Chondrocyte (in vitro differentiated cells): ENCODE results near the gene GGT6. TPM values are rescaled to one million over a fixed set of nuclear protein-coding genes. Genes with fewer than 3 reads are reported as not detected.

Source experiments
- DNase-seq: peaks from one replicate; pipeline ENCODE4 v3.0.0; 2021; ENCODE audit warnings: mixed read lengths, low spot score
- H3K27ac Mint-ChIP-seq: one replicate; pipeline ENCODE4 v1.8.0; 2021; ENCODE audit warnings: mild to moderate bottlenecking, moderate library complexity, mixed read lengths; ENCODE audit not compliant: unreplicated experiment
- H3K27me3 Mint-ChIP-seq: 2 replicates; pipeline ENCODE4 v1.8.0; 2021; ENCODE audit warnings: low read depth, mixed read lengths
- H3K36me3 Mint-ChIP-seq: 2 replicates; pipeline ENCODE4 v1.8.0; 2021; ENCODE audit warnings: low read depth, mixed read lengths
- H3K4me1 Mint-ChIP-seq: 2 replicates; pipeline ENCODE4 v1.8.0; 2021; ENCODE audit warnings: low read depth, mild to moderate bottlenecking, mixed read lengths
- H3K4me3 Mint-ChIP-seq: one replicate; pipeline ENCODE4 v1.8.0; 2021; ENCODE audit warnings: mild to moderate bottlenecking, moderate library complexity, mixed read lengths; ENCODE audit not compliant: unreplicated experiment
- H3K9me3 Mint-ChIP-seq: 2 replicates; pipeline ENCODE4 v1.8.0; 2021; ENCODE audit warnings: low read depth, mixed read lengths
- total RNA-seq: library from RNA; stranded (reverse); gene quantifications from 3 replicates; pipeline ENCODE4 v1.2.1, GENCODE V29; 2021
- TF ChIP-seq, protein P1 (sequence below): fragments of 200-600 bp; sonication (generic); IDR thresholded peaks from 2 replicates; pipeline ENCODE4 v1.5.0; 2021; ENCODE audit warnings: antibody characterized with exemption, mild to moderate bottlenecking, moderate library complexity

The GGT6 gene
- total RNA-seq, 1 donor from 2014 or later = not detected

- no peak overlapping the region for H3K4me3 Mint-ChIP-seq
- no peaks in the 10 kb centered on the region for H3K4me1 Mint-ChIP-seq
- DNase-seq = no peak
- H3K36me3 Mint-ChIP-seq = peaks cover 5% of the 10 kb centered on the region
- H3K27ac Mint-ChIP-seq = no peak overlapping the region
- H3K27me3 Mint-ChIP-seq = peaks cover 3% of the 10 kb centered on the region
- no peaks in the 10 kb centered on the region for H3K9me3 Mint-ChIP-seq
- TF ChIP-seq, protein P1, sequence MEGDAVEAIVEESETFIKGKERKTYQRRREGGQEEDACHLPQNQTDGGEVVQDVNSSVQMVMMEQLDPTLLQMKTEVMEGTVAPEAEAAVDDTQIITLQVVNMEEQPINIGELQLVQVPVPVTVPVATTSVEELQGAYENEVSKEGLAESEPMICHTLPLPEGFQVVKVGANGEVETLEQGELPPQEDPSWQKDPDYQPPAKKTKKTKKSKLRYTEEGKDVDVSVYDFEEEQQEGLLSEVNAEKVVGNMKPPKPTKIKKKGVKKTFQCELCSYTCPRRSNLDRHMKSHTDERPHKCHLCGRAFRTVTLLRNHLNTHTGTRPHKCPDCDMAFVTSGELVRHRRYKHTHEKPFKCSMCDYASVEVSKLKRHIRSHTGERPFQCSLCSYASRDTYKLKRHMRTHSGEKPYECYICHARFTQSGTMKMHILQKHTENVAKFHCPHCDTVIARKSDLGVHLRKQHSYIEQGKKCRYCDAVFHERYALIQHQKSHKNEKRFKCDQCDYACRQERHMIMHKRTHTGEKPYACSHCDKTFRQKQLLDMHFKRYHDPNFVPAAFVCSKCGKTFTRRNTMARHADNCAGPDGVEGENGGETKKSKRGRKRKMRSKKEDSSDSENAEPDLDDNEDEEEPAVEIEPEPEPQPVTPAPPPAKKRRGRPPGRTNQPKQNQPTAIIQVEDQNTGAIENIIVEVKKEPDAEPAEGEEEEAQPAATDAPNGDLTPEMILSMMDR = no peak
Observed at GRCh38 chr17:4536259-4536741, 24.1 kb downstream of the GGT6 start.

DNA sequence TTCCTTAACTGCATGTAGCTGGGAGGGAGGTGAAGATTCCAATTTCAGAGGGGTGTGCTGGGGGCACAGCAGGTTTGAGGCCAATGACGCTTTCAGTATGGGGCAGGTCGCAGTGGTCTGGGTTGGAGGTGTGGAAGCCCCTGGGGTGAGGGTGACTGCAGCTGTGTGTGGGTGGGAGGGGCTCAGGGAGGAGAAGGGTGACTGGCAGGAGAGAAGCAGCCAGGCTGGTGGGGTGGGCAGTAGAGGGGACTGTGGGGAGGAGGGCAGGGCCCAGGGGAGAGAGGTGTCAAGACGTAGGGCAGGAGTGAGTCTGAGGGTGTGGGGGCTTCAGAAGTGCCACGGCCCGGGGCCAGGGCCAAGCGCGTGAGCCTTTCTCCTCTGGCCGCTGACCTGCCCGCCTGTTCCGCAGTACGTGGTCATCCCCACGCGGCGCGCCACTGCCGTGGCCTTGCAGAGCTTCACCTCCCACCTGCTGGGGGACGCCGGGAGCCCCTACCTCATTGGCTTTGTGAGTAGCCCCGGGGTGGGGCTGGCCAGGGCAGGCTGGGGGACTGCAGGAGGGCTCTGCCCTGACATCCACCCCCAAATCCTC lies 24.6 kb downstream of the GGT6 start:
- H3K9me3 Mint-ChIP-seq = no peaks in the 10 kb centered on the region
- H3K27me3 Mint-ChIP-seq = peaks cover 3% of the 10 kb centered on the region
- no peak overlapping the region for H3K27ac Mint-ChIP-seq
- no peak overlapping the region for H3K4me3 Mint-ChIP-seq
- peaks cover 3% of the 10 kb centered on the region for H3K36me3 Mint-ChIP-seq
- TF ChIP-seq, protein P1 = no peak
- no peak for DNase-seq
- no peaks in the 10 kb centered on the region for H3K4me1 Mint-ChIP-seq

DNA sequence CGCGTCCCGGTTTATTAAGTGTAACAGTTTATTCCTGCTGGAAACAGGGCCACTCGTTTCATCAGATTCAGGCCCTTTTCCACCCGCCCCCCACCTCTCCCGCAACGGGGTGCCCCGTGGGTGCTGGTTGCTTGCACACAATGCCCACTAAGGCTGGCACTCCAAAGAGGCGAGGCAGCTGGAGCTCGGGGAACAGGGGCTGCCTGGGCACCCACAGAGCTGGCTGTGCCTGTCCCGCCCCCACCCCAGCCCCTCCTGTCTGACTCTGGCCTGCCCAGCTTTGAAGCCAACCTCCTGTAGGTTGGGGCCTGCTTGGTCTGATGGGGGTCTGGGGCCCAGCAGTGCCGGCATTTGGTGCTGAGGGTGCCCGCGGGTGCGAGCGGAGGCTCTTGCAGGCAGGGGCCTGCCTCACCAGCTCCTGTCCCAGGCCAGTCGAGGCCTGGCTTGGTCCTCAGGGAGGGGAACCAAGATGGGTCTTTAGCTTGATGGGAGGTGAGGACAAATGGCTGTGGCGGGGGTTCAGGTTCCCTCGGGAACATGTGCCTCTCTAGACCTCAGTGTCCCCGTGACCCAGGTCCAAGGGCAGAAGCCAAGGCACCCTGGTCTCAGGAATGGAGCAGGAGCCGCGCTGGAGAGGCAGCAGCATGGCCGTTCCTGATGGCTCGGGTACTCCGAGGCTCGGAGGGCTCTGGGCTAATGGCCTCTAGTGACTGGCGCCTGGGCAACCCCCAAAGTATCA lies 25.3 kb downstream of the GGT6 start:
- Mint-ChIP-seq H3K4me1 (no peaks in the 10 kb centered on the region), H3K9me3 (no peaks in the 10 kb centered on the region), H3K4me3 (no peak overlapping the region), H3K27me3 (peaks cover 3% of the 10 kb centered on the region), H3K36me3 (peaks cover 3% of the 10 kb centered on the region), H3K27ac (no peak overlapping the region)
- TF ChIP-seq, protein P1 = no peak
- DNase-seq = no peak

- Mint-ChIP-seq H3K36me3 (no peaks in the 10 kb centered on the region), H3K27me3 (peaks cover 3% of the 10 kb centered on the region), H3K4me1 (no peaks in the 10 kb centered on the region), H3K27ac (no peak overlapping the region), H3K4me3 (no peak overlapping the region), H3K9me3 (no peaks in the 10 kb centered on the region)
- no peak for DNase-seq
- TF ChIP-seq, protein P1 = no peak
Observed at GRCh38 chr17:4534515-4534914, 25.9 kb downstream of the GGT6 start.

- no peaks in the 10 kb centered on the region for H3K4me1 Mint-ChIP-seq
- H3K27me3 Mint-ChIP-seq = peaks cover 3% of the 10 kb centered on the region
- H3K36me3 Mint-ChIP-seq = no peaks in the 10 kb centered on the region
- no peak for DNase-seq
- H3K27ac Mint-ChIP-seq = no peak overlapping the region
- TF ChIP-seq, protein P1 = no peak
- no peaks in the 10 kb centered on the region for H3K9me3 Mint-ChIP-seq
- no peak overlapping the region for H3K4me3 Mint-ChIP-seq
Observed at GRCh38 chr17:4533523-4534504, 26.6 kb downstream of the GGT6 start.
